ENCODE data around the gene SEMA3D.

SEMA3D gene

GRCh38 chr7:85031475-85031874, 155.4 kb downstream of the SEMA3D start:
- no peak overlapping the region for H3K9ac ChIP-seq (ENCODE audit: low read length)
- no peaks in the 10 kb centered on the region for H3K36me3 ChIP-seq (ENCODE audit: control insufficient read depth, insufficient read depth, low read length, severe bottlenecking)
- DNase-seq (ENCODE audit: low read depth): no peak
- no peaks in the 10 kb centered on the region for H3K4me1 ChIP-seq (ENCODE audit: control insufficient read depth, insufficient read depth, low read length)
- H3K4me3 ChIP-seq (ENCODE audit: low read length): no peak overlapping the region
- H3K9me3 ChIP-seq (ENCODE audit: control insufficient read depth, low read length): no peaks in the 10 kb centered on the region
- no peaks in the 10 kb centered on the region for H3K27me3 ChIP-seq (replicated peaks; ENCODE audit: control insufficient read depth, insufficient read depth, low read length)

GRCh38 chr7:85030893-85031292, 156.0 kb downstream of the SEMA3D start:
- no peaks in the 10 kb centered on the region for H3K27me3 ChIP-seq (replicated peaks; ENCODE audit: control insufficient read depth, insufficient read depth, low read length)
- H3K4me3 ChIP-seq (ENCODE audit: low read length): no peak overlapping the region
- H3K9me3 ChIP-seq (ENCODE audit: control insufficient read depth, low read length): no peaks in the 10 kb centered on the region
- H3K36me3 ChIP-seq (ENCODE audit: control insufficient read depth, insufficient read depth, low read length, severe bottlenecking): no peaks in the 10 kb centered on the region
- H3K9ac ChIP-seq (ENCODE audit: low read length): no peak overlapping the region
- no peaks in the 10 kb centered on the region for H3K4me1 ChIP-seq (ENCODE audit: control insufficient read depth, insufficient read depth, low read length)
- DNase-seq (ENCODE audit: low read depth): peak; percentile 91

GRCh38 chr7:85025312-85025756, 161.5 kb downstream of the SEMA3D start:
- no peak overlapping the region for H3K9ac ChIP-seq (ENCODE audit: low read length)
- H3K36me3 ChIP-seq (ENCODE audit: control insufficient read depth, insufficient read depth, low read length, severe bottlenecking): no peaks in the 10 kb centered on the region
- H3K4me1 ChIP-seq (ENCODE audit: control insufficient read depth, insufficient read depth, low read length): no peaks in the 10 kb centered on the region
- no peaks in the 10 kb centered on the region for H3K9me3 ChIP-seq (ENCODE audit: control insufficient read depth, low read length)
- H3K4me3 ChIP-seq (ENCODE audit: low read length): no peak overlapping the region
- no peaks in the 10 kb centered on the region for H3K27me3 ChIP-seq (replicated peaks; ENCODE audit: control insufficient read depth, insufficient read depth, low read length)
- DNase-seq (ENCODE audit: low read depth): no peak

GRCh38 chr7:85023916-85024315, 162.9 kb downstream of the SEMA3D start:
- H3K9me3 ChIP-seq (ENCODE audit: control insufficient read depth, low read length): no peaks in the 10 kb centered on the region
- no peak overlapping the region for H3K9ac ChIP-seq (ENCODE audit: low read length)
- H3K4me3 ChIP-seq (ENCODE audit: low read length): no peak overlapping the region
- no peak for DNase-seq (ENCODE audit: low read depth)
- H3K4me1 ChIP-seq (ENCODE audit: control insufficient read depth, insufficient read depth, low read length): no peaks in the 10 kb centered on the region
- H3K27me3 ChIP-seq (replicated peaks; ENCODE audit: control insufficient read depth, insufficient read depth, low read length): no peaks in the 10 kb centered on the region
- no peaks in the 10 kb centered on the region for H3K36me3 ChIP-seq (ENCODE audit: control insufficient read depth, insufficient read depth, low read length, severe bottlenecking)

GRCh38 chr7:85023066-85023712, 163.7 kb downstream of the SEMA3D start:
- no peaks in the 10 kb centered on the region for H3K9me3 ChIP-seq (ENCODE audit: control insufficient read depth, low read length)
- no peak overlapping the region for H3K4me3 ChIP-seq (ENCODE audit: low read length)
- no peaks in the 10 kb centered on the region for H3K27me3 ChIP-seq (replicated peaks; ENCODE audit: control insufficient read depth, insufficient read depth, low read length)
- H3K4me1 ChIP-seq (ENCODE audit: control insufficient read depth, insufficient read depth, low read length): no peaks in the 10 kb centered on the region
- no peaks in the 10 kb centered on the region for H3K36me3 ChIP-seq (ENCODE audit: control insufficient read depth, insufficient read depth, low read length, severe bottlenecking)
- DNase-seq (ENCODE audit: low read depth): peak; percentile 84
- no peak overlapping the region for H3K9ac ChIP-seq (ENCODE audit: low read length)

- Histone ChIP-seq H3K36me3 (ENCODE audit: control insufficient read depth, insufficient read depth, low read length, severe bottlenecking) (no peaks in the 10 kb centered on the region), H3K27me3 (replicated peaks; ENCODE audit: control insufficient read depth, insufficient read depth, low read length) (no peaks in the 10 kb centered on the region), H3K9me3 (ENCODE audit: control insufficient read depth, low read length) (no peaks in the 10 kb centered on the region), H3K9ac (ENCODE audit: low read length) (no peak overlapping the region), H3K4me1 (ENCODE audit: control insufficient read depth, insufficient read depth, low read length) (no peaks in the 10 kb centered on the region), H3K4me3 (ENCODE audit: low read length) (no peak overlapping the region)
- no peak for DNase-seq (ENCODE audit: low read depth)
Measured at GRCh38 chr7:85022064-85022697, 164.7 kb downstream of the SEMA3D start.

GRCh38 chr7:85021101-85021704, 165.7 kb downstream of the SEMA3D start:
- H3K4me1 ChIP-seq (ENCODE audit: control insufficient read depth, insufficient read depth, low read length): no peaks in the 10 kb centered on the region
- no peaks in the 10 kb centered on the region for H3K27me3 ChIP-seq (replicated peaks; ENCODE audit: control insufficient read depth, insufficient read depth, low read length)
- no peak overlapping the region for H3K9ac ChIP-seq (ENCODE audit: low read length)
- no peak for DNase-seq (ENCODE audit: low read depth)
- no peak overlapping the region for H3K4me3 ChIP-seq (ENCODE audit: low read length)
- H3K9me3 ChIP-seq (ENCODE audit: control insufficient read depth, low read length): no peaks in the 10 kb centered on the region
- H3K36me3 ChIP-seq (ENCODE audit: control insufficient read depth, insufficient read depth, low read length, severe bottlenecking): no peaks in the 10 kb centered on the region

- Histone ChIP-seq H3K36me3 (ENCODE audit: control insufficient read depth, insufficient read depth, low read length, severe bottlenecking) (no peaks in the 10 kb centered on the region), H3K4me1 (ENCODE audit: control insufficient read depth, insufficient read depth, low read length) (no peaks in the 10 kb centered on the region), H3K9me3 (ENCODE audit: control insufficient read depth, low read length) (no peaks in the 10 kb centered on the region), H3K27me3 (replicated peaks; ENCODE audit: control insufficient read depth, insufficient read depth, low read length) (no peaks in the 10 kb centered on the region), H3K9ac (ENCODE audit: low read length) (no peak overlapping the region), H3K4me3 (ENCODE audit: low read length) (no peak overlapping the region)
- no peak for DNase-seq (ENCODE audit: low read depth)
Measured at GRCh38 chr7:85019778-85020177, 167.1 kb downstream of the SEMA3D start.

- DNase-seq (ENCODE audit: low read depth): no peak
- H3K4me3 ChIP-seq (ENCODE audit: low read length): no peak overlapping the region
- no peaks in the 10 kb centered on the region for H3K27me3 ChIP-seq (replicated peaks; ENCODE audit: control insufficient read depth, insufficient read depth, low read length)
- H3K4me1 ChIP-seq (ENCODE audit: control insufficient read depth, insufficient read depth, low read length): no peaks in the 10 kb centered on the region
- H3K9me3 ChIP-seq (ENCODE audit: control insufficient read depth, low read length): no peaks in the 10 kb centered on the region
- no peaks in the 10 kb centered on the region for H3K36me3 ChIP-seq (ENCODE audit: control insufficient read depth, insufficient read depth, low read length, severe bottlenecking)
- no peak overlapping the region for H3K9ac ChIP-seq (ENCODE audit: low read length)
Measured at GRCh38 chr7:85019176-85019575, 167.7 kb downstream of the SEMA3D start.

GRCh38 chr7:85018498-85018897, 168.4 kb downstream of the SEMA3D start:
- Histone ChIP-seq H3K36me3 (ENCODE audit: control insufficient read depth, insufficient read depth, low read length, severe bottlenecking) (no peaks in the 10 kb centered on the region), H3K9me3 (ENCODE audit: control insufficient read depth, low read length) (no peaks in the 10 kb centered on the region), H3K4me1 (ENCODE audit: control insufficient read depth, insufficient read depth, low read length) (no peaks in the 10 kb centered on the region), H3K27me3 (replicated peaks; ENCODE audit: control insufficient read depth, insufficient read depth, low read length) (no peaks in the 10 kb centered on the region), H3K9ac (ENCODE audit: low read length) (no peak overlapping the region), H3K4me3 (ENCODE audit: low read length) (no peak overlapping the region)
- DNase-seq (ENCODE audit: low read depth): peak; percentile 60

GRCh38 chr7:85016286-85016685, 170.6 kb downstream of the SEMA3D start:
- DNase-seq (ENCODE audit: low read depth): no peak
- no peak overlapping the region for H3K9ac ChIP-seq (ENCODE audit: low read length)
- no peaks in the 10 kb centered on the region for H3K27me3 ChIP-seq (replicated peaks; ENCODE audit: control insufficient read depth, insufficient read depth, low read length)
- no peak overlapping the region for H3K4me3 ChIP-seq (ENCODE audit: low read length)
- no peaks in the 10 kb centered on the region for H3K9me3 ChIP-seq (ENCODE audit: control insufficient read depth, low read length)
- no peaks in the 10 kb centered on the region for H3K4me1 ChIP-seq (ENCODE audit: control insufficient read depth, insufficient read depth, low read length)
- H3K36me3 ChIP-seq (ENCODE audit: control insufficient read depth, insufficient read depth, low read length, severe bottlenecking): no peaks in the 10 kb centered on the region
